HEK293 (cell line): Measurements from ENCODE around the gene LEF1.
A peak's percentile ranks its signal among the peaks of the same experiment; 100 is the strongest.

Source experiments
- CTCF ChIA-PET: fragments of 350-600 bp; formaldehyde crosslinking; extraction: SDS; loops from one replicate; lab custom pipeline; 2021; ENCODE audit warnings: antibody characterized with exemption; lab: Yijun Ruan, JAX
- POLR2A ChIA-PET: fragments of 300-600 bp; formaldehyde crosslinking; extraction: SDS; loops from one replicate; lab custom pipeline; 2020; ENCODE audit warnings: antibody characterized with exemption, inconsistent platforms; lab: Yijun Ruan, JAX
- H3K27ac ChIP-seq: fragments of 200-500 bp; sonication (Bioruptor generic); 2 replicates; pipeline ENCODE4 v1.5.1; 2014; ENCODE audit warnings: low read depth, low read length, control low read depth, inconsistent platforms; ENCODE audit errors: extremely low read depth
- H3K36me3 ChIP-seq, 2 experiments: fragments of 200-500 bp in 1 of 2; sonication (Bioruptor generic) in 1 of 2; 1 replicate in 1 of 2; 2 replicates in 1 of 2; pipeline ENCODE4 v1.5.1; 2014 to 2017; ENCODE audit warnings: inconsistent platforms in 2 of 2, low read length in 2 of 2; ENCODE audit not compliant: control insufficient read depth in 2 of 2, insufficient read depth in 1 of 2
- H3K4me1 ChIP-seq: fragments of 200-500 bp; sonication (Bioruptor generic); 2 replicates; pipeline ENCODE4 v1.5.1; 2014; ENCODE audit warnings: mild to moderate bottlenecking, low read length, inconsistent platforms; ENCODE audit not compliant: control insufficient read depth, insufficient read depth
- H3K4me3 ChIP-seq: 2 replicates; pipeline ENCODE4 v1.5.1; 2011; ENCODE audit warnings: low read depth, mild to moderate bottlenecking, control low read depth, low read length, moderate library complexity
- H3K9me3 ChIP-seq: fragments of 200-500 bp; sonication (Bioruptor generic); 2 replicates; pipeline ENCODE4 v1.5.1; 2014; ENCODE audit warnings: low read depth, low read length, inconsistent platforms; ENCODE audit not compliant: control insufficient read depth, insufficient read depth
- EGR2 ChIP-seq: fragments of 450-650 bp; formaldehyde crosslinking; IDR thresholded peaks from 2 replicates; pipeline ENCODE4 v1.5.1; 2016; ENCODE audit warnings: low read depth, missing biosample characterization, missing genetic modification characterization
- GLI4 ChIP-seq: fragments of 450-650 bp; formaldehyde crosslinking; IDR thresholded peaks from 2 replicates; pipeline ENCODE4 v1.5.1; 2016; ENCODE audit warnings: missing biosample characterization, missing genetic modification characterization
- HOXC10 ChIP-seq: sonication (generic); formaldehyde crosslinking; IDR thresholded peaks from 2 replicates; pipeline ENCODE4 v1.8.1; 2023; ENCODE audit warnings: mild to moderate bottlenecking, missing genetic modification reagents
- OSR2 ChIP-seq: fragments of 450-650 bp; formaldehyde crosslinking; IDR thresholded peaks from 2 replicates; pipeline ENCODE4 v1.5.1; 2016; ENCODE audit warnings: missing biosample characterization, missing genetic modification characterization
- PRDM1 ChIP-seq: fragments of 450-650 bp; formaldehyde crosslinking; IDR thresholded peaks from 2 replicates; pipeline ENCODE4; 2016; ENCODE audit warnings: missing biosample characterization, missing genetic modification characterization
- SP2 ChIP-seq: fragments of 450-650 bp; formaldehyde crosslinking; IDR thresholded peaks from 2 replicates; pipeline ENCODE4 v1.5.1; 2016; ENCODE audit warnings: missing biosample characterization, missing genetic modification characterization
- TCF7L2 ChIP-seq: IDR thresholded peaks from 2 replicates; pipeline ENCODE4 v1.6.1; 2011; ENCODE audit warnings: low read depth, mild to moderate bottlenecking, inconsistent platforms, low read length, moderate library complexity, borderline replicate concordance
- ZBTB17 ChIP-seq: fragments of 450-650 bp; formaldehyde crosslinking; IDR thresholded peaks from 2 replicates; pipeline ENCODE4 v1.5.1; 2016; ENCODE audit warnings: missing biosample characterization, missing genetic modification characterization
- ZBTB8A ChIP-seq: fragments of 450-650 bp; formaldehyde crosslinking; IDR thresholded peaks from 2 replicates; pipeline ENCODE4 v1.5.1; 2016; ENCODE audit warnings: missing biosample characterization, missing genetic modification characterization
- ZFHX2 ChIP-seq: fragments of 450-650 bp; formaldehyde crosslinking; conservative IDR thresholded peaks from 2 replicates; pipeline ENCODE4 v1.5.1; 2016; ENCODE audit warnings: missing biosample characterization, missing genetic modification characterization
- ZFP41 ChIP-seq: fragments of 450-650 bp; formaldehyde crosslinking; IDR thresholded peaks from 2 replicates; pipeline ENCODE4 v1.5.1; 2016; ENCODE audit warnings: missing biosample characterization, missing genetic modification characterization, borderline replicate concordance
- ZNF138 ChIP-seq: fragments of 450-650 bp; formaldehyde crosslinking; IDR thresholded peaks from 2 replicates; pipeline ENCODE4 v1.5.1; 2016; ENCODE audit warnings: missing biosample characterization, missing genetic modification characterization, borderline replicate concordance
- ZNF214 ChIP-seq: fragments of 450-650 bp; formaldehyde crosslinking; IDR thresholded peaks from 2 replicates; pipeline ENCODE4 v1.5.1; 2017; ENCODE audit warnings: missing biosample characterization, mild to moderate bottlenecking, missing genetic modification characterization, borderline replicate concordance
- ZNF223 ChIP-seq: fragments of 450-650 bp; formaldehyde crosslinking; IDR thresholded peaks from 2 replicates; pipeline ENCODE4 v1.5.1; 2016; ENCODE audit warnings: missing biosample characterization, missing genetic modification characterization
- ZNF350 ChIP-seq: fragments of 450-650 bp; formaldehyde crosslinking; IDR thresholded peaks from 2 replicates; pipeline ENCODE4 v1.5.0; 2017; ENCODE audit warnings: missing biosample characterization, mild to moderate bottlenecking, missing genetic modification characterization
- ZNF501 ChIP-seq: fragments of 450-650 bp; formaldehyde crosslinking; IDR thresholded peaks from 2 replicates; pipeline ENCODE4 v1.5.1; 2016; ENCODE audit warnings: missing biosample characterization, missing genetic modification characterization
- ZNF561 ChIP-seq: fragments of 450-650 bp; IDR thresholded peaks from 2 replicates; pipeline ENCODE4 v1.5.1; 2018; ENCODE audit warnings: missing biosample characterization, missing genetic modification characterization, borderline replicate concordance
- ZNF600 ChIP-seq: fragments of 450-650 bp; formaldehyde crosslinking; IDR thresholded peaks from 2 replicates; pipeline ENCODE4 v1.5.1; 2016; ENCODE audit warnings: missing biosample characterization, missing genetic modification characterization
- ZNF621 ChIP-seq: fragments of 450-650 bp; formaldehyde crosslinking; IDR thresholded peaks from 2 replicates; pipeline ENCODE4 v1.5.1; 2017; ENCODE audit warnings: missing biosample characterization, missing genetic modification characterization
- ZNF654 ChIP-seq: fragments of 450-650 bp; formaldehyde crosslinking; IDR thresholded peaks from 2 replicates; pipeline ENCODE4 v1.5.1; 2016; ENCODE audit warnings: low read depth, missing biosample characterization, missing genetic modification characterization
- ZNF660 ChIP-seq: fragments of 450-650 bp; IDR thresholded peaks from 2 replicates; pipeline ENCODE4 v1.5.1; 2018; ENCODE audit warnings: missing biosample characterization, mild to moderate bottlenecking, missing genetic modification characterization
- ZNF792 ChIP-seq: fragments of 450-650 bp; formaldehyde crosslinking; IDR thresholded peaks from 2 replicates; pipeline ENCODE4 v1.5.1; 2016; ENCODE audit warnings: missing biosample characterization, missing genetic modification characterization
- TF ChIP-seq, protein P1 (sequence below): fragments of 450-650 bp; formaldehyde crosslinking; IDR thresholded peaks from 2 replicates; pipeline ENCODE4 v1.5.1; 2016; ENCODE audit warnings: missing biosample characterization, missing genetic modification characterization
- TF ChIP-seq, protein P2 (sequence below): fragments of 450-650 bp; formaldehyde crosslinking; IDR thresholded peaks from 2 replicates; pipeline ENCODE4 v1.5.1; 2016; ENCODE audit warnings: missing biosample characterization, missing genetic modification characterization
- TF ChIP-seq, protein P3 (sequence below): fragments of 450-650 bp; formaldehyde crosslinking; IDR thresholded peaks from 2 replicates; pipeline ENCODE4 v1.5.1; 2017; ENCODE audit warnings: missing biosample characterization, missing genetic modification characterization
- TF ChIP-seq, protein P4 (sequence below): fragments of 450-650 bp; formaldehyde crosslinking; IDR thresholded peaks from 2 replicates; pipeline ENCODE4 v1.5.1; 2017; ENCODE audit warnings: missing biosample characterization, missing genetic modification characterization
- TF ChIP-seq, protein P5 (sequence below): fragments of 450-650 bp; formaldehyde crosslinking; optimal IDR thresholded peaks from 2 replicates; pipeline ENCODE3; 2016; ENCODE audit warnings: missing biosample characterization, mild to moderate bottlenecking, missing genetic modification characterization

Gene LEF1

DNA sequence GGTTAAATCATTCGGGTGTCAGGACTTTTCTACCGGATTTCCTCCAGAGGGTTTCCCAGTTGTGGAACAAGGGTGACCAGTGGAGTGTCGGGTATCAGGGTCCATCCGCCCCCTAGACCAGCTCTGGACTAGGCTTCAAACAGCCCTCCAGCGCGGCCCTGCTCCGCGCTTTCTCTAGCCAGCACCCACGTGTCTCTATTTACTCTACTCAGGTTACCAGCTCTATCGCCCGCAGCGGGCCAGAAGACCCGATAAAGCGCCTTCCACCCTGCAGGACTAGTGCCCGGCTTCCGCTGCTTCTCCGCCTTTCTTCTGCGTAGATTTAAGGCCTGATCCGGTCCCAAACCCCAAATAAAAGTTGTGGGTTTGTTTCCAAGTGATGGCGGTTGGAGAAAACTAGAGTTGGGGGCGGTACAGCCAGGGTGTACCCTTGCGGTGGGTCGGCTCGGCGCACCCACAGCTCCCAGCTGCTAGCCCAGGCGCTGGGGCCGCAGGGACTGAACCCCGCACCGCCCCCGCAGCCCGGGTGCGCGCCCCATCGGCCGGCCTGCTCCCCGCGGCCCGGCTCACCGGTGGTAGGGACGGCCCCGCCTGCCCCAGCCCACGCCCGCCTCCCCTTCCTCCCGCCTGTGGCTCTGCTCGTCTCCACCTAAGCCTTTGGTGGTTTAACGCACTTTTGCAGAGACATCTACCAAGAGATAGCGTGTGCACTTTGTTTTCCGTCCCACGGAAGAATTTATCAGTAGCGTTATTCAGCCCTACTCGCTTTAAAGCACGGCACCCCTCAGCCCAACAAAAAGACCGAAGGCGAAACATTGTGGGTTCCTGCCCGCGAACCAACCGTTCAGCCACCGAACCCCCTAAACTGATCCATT is 2.1 kb downstream of the LEF1 start:
- POLR2A ChIA-PET, result interaction anchor here (0.6 kb wide), 1 partner anchor 116 kb away, joined by 3 read pairs; no protein-coding TSS in a partner anchor

More for the DNA sequence above, 2.1 kb downstream of the LEF1 start:
- H3K4me3 ChIP-seq, result peak overlapping the region; percentile 72
- peaks cover 3% of the 10 kb centered on the region for H3K4me1 ChIP-seq
- H3K9me3 ChIP-seq, result no peaks in the 10 kb centered on the region
- H3K36me3 ChIP-seq, result peaks cover 0 to 15% of the 10 kb centered on the region in 2 experiments; a peak in 2 of 3 replicates
- CTCF ChIA-PET, result no interaction called here
- TF ChIP-seq ZNF600 (tag by site-specific recombination) (peak; percentile 31; the same call in 1 of the 2 replicates), ZNF792 (tag by site-specific recombination) (no peak), OSR2 (tag by site-specific recombination) (no peak), ZFHX2 (tag by site-specific recombination) (peak; percentile 82), ZBTB8A (peak; percentile 79), TCF7L2 (peak; percentile 15; the same call in 1 of the 2 replicates), GLI4 (tag by site-specific recombination) (no peak), ZNF223 (tag by site-specific recombination) (no peak), ZNF138 (no peak), EGR2 (tag by site-specific recombination) (peak; percentile 34), ZNF214 (tag by site-specific recombination) (no peak), ZNF561 (tag by site-specific recombination) (0 out of 2 replicates have a peak, but pooled peaks have one; percentile 34), ZNF501 (0 out of 2 replicates have a peak, but pooled peaks have one; percentile 45), ZNF660 (tag by site-specific recombination) (0 out of 2 replicates have a peak, but pooled peaks have one; percentile 15), ZNF654 (tag by site-specific recombination) (no peak), ZNF350 (tag by site-specific recombination) (no peak), ZBTB17 (tag by site-specific recombination) (peak; percentile 22; the same call in 1 of the 2 replicates), ZFP41 (no peak), HOXC10 (no peak), ZNF621 (tag by site-specific recombination) (no peak), PRDM1 (no peak), SP2 (tag by site-specific recombination) (peak; percentile 38)
- TF ChIP-seq, protein P1, sequence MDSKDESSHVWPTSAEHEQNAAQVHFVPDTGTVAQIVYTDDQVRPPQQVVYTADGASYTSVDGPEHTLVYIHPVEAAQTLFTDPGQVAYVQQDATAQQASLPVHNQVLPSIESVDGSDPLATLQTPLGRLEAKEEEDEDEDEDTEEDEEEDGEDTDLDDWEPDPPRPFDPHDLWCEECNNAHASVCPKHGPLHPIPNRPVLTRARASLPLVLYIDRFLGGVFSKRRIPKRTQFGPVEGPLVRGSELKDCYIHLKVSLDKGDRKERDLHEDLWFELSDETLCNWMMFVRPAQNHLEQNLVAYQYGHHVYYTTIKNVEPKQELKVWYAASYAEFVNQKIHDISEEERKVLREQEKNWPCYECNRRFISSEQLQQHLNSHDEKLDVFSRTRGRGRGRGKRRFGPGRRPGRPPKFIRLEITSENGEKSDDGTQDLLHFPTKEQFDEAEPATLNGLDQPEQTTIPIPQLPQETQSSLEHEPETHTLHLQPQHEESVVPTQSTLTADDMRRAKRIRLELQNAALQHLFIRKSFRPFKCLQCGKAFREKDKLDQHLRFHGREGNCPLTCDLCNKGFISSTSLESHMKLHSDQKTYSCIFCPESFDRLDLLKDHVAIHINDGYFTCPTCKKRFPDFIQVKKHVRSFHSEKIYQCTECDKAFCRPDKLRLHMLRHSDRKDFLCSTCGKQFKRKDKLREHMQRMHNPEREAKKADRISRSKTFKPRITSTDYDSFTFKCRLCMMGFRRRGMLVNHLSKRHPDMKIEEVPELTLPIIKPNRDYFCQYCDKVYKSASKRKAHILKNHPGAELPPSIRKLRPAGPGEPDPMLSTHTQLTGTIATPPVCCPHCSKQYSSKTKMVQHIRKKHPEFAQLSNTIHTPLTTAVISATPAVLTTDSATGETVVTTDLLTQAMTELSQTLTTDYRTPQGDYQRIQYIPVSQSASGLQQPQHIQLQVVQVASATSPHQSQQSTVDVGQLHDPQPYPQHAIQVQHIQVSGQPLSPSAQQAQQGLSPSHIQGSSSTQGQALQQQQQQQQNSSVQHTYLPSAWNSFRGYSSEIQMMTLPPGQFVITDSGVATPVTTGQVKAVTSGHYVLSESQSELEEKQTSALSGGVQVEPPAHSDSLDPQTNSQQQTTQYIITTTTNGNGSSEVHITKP (tag by site-specific recombination), result peak; percentile 94
- TF ChIP-seq, protein P2, sequence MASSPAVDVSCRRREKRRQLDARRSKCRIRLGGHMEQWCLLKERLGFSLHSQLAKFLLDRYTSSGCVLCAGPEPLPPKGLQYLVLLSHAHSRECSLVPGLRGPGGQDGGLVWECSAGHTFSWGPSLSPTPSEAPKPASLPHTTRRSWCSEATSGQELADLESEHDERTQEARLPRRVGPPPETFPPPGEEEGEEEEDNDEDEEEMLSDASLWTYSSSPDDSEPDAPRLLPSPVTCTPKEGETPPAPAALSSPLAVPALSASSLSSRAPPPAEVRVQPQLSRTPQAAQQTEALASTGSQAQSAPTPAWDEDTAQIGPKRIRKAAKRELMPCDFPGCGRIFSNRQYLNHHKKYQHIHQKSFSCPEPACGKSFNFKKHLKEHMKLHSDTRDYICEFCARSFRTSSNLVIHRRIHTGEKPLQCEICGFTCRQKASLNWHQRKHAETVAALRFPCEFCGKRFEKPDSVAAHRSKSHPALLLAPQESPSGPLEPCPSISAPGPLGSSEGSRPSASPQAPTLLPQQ (tag by site-specific recombination), result no peak
- TF ChIP-seq, protein P3, sequence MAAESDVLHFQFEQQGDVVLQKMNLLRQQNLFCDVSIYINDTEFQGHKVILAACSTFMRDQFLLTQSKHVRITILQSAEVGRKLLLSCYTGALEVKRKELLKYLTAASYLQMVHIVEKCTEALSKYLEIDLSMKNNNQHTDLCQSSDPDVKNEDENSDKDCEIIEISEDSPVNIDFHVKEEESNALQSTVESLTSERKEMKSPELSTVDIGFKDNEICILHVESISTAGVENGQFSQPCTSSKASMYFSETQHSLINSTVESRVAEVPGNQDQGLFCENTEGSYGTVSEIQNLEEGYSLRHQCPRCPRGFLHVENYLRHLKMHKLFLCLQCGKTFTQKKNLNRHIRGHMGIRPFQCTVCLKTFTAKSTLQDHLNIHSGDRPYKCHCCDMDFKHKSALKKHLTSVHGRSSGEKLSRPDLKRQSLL, result peak; percentile 96
- TF ChIP-seq, protein P4, sequence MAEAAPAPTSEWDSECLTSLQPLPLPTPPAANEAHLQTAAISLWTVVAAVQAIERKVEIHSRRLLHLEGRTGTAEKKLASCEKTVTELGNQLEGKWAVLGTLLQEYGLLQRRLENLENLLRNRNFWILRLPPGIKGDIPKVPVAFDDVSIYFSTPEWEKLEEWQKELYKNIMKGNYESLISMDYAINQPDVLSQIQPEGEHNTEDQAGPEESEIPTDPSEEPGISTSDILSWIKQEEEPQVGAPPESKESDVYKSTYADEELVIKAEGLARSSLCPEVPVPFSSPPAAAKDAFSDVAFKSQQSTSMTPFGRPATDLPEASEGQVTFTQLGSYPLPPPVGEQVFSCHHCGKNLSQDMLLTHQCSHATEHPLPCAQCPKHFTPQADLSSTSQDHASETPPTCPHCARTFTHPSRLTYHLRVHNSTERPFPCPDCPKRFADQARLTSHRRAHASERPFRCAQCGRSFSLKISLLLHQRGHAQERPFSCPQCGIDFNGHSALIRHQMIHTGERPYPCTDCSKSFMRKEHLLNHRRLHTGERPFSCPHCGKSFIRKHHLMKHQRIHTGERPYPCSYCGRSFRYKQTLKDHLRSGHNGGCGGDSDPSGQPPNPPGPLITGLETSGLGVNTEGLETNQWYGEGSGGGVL, result no peak
- TF ChIP-seq, protein P5, sequence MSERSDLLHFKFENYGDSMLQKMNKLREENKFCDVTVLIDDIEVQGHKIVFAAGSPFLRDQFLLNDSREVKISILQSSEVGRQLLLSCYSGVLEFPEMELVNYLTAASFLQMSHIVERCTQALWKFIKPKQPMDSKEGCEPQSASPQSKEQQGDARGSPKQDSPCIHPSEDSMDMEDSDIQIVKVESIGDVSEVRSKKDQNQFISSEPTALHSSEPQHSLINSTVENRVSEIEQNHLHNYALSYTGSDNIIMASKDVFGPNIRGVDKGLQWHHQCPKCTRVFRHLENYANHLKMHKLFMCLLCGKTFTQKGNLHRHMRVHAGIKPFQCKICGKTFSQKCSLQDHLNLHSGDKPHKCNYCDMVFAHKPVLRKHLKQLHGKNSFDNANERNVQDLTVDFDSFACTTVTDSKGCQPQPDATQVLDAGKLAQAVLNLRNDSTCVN (tag by site-specific recombination), result peak; percentile 44
- peak overlapping the region; percentile 74; the same call in 1 of the 2 replicates for H3K27ac ChIP-seq
